ENCODE measurements around the gene PPL. TPM values are rescaled to one million over a fixed set of nuclear protein-coding genes. Genes with fewer than 3 reads are reported as not detected.

The PPL gene
- total and polyA plus RNA-seq, 2 of the 13 experiments (the other 11 are each of a cell fraction or from before 2014, with no cell fraction given) = 5.7 to 6.6 TPM

- TF ChIP-seq CTCF (CRISPR knock-in tag; IDR thresholded peaks at IDR 0.05) = peak; percentile 35; the same call in 1 of the 2 replicates
- TF ChIP-seq E2F1 (CRISPR knock-in tag; IDR thresholded peaks at IDR 0.05) = no peak
- TF ChIP-seq ZNF12 (CRISPR knock-in tag; IDR thresholded peaks at IDR 0.05) = peak; percentile 34; the same call in 1 of the 2 replicates
- TF ChIP-seq ARNT (IDR thresholded peaks at IDR 0.05) = no peak
- TF ChIP-seq ZBTB34 (CRISPR knock-in tag; IDR thresholded peaks at IDR 0.05) = no peak
- TF ChIP-seq RAD21 (CRISPR knock-in tag; IDR thresholded peaks at IDR 0.05) = 0 out of 2 replicates have a peak, but pooled peaks have one; percentile 34
- TF ChIP-seq AFF4 (CRISPR knock-in tag; IDR thresholded peaks at IDR 0.05) = no peak
- TF ChIP-seq TFE3 (CRISPR knock-in tag; IDR thresholded peaks at IDR 0.05) = peak; percentile 70
- TF ChIP-seq ESRRA (CRISPR knock-in tag; IDR thresholded peaks at IDR 0.05; ENCODE audit: low read depth) = 0 out of 2 replicates have a peak, but pooled peaks have one; percentile 41
- TF ChIP-seq NCOA2 (CRISPR knock-in tag; IDR thresholded peaks at IDR 0.05) = 0 out of 2 replicates have a peak, but pooled peaks have one; percentile 23
Measured at GRCh38 chr16:4947722-4948503, 11.0 kb upstream of the PPL start (continued).

Measured in HepG2 (cell line).